Uterus (tissue), 2 donors: Measurements from ENCODE around the gene CACNG8.

Experiments used
- POLR2A ChIP-seq, 2 donors: fragments of 450-650 bp; IDR thresholded peaks; one replicate each; pipeline ENCODE4 v1.6.1; 2016; ENCODE audit warnings: antibody characterized with exemption in 2 of 2, mild to moderate bottlenecking in 1 of 2, moderate library complexity in 1 of 2
- TF ChIP-seq, protein P1 (sequence below), 4 experiments: fragments of 200-600 bp in 2 of 4; fragments of 450-650 bp in 2 of 4; sonication (generic) in 2 of 4; IDR thresholded peaks; one replicate each; pipeline ENCODE4 v1.5.1; 2016 to 2019; ENCODE audit warnings: antibody characterized with exemption in 4 of 4, mild to moderate bottlenecking in 2 of 4, moderate library complexity in 1 of 4

DNA sequence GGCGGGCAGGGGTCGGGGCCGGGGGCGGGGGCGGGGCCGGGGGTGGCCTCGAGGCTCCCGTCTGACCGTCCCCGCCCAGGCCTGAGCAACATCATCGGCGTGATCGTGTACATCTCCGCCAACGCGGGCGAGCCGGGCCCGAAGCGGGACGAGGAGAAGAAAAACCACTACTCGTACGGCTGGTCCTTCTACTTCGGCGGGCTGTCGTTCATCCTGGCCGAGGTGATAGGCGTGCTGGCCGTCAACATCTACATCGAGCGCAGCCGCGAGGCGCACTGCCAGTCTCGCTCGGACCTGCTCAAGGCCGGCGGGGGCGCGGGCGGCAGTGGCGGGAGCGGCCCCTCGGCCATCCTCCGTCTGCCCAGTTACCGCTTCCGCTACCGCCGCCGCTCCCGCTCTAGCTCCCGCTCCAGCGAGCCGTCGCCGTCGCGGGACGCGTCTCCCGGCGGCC, 19.3 kb downstream of the CACNG8 start:
- TF ChIP-seq POLR2A (IDR thresholded peaks at IDR 0.05): no peak
- TF ChIP-seq, protein P1, sequence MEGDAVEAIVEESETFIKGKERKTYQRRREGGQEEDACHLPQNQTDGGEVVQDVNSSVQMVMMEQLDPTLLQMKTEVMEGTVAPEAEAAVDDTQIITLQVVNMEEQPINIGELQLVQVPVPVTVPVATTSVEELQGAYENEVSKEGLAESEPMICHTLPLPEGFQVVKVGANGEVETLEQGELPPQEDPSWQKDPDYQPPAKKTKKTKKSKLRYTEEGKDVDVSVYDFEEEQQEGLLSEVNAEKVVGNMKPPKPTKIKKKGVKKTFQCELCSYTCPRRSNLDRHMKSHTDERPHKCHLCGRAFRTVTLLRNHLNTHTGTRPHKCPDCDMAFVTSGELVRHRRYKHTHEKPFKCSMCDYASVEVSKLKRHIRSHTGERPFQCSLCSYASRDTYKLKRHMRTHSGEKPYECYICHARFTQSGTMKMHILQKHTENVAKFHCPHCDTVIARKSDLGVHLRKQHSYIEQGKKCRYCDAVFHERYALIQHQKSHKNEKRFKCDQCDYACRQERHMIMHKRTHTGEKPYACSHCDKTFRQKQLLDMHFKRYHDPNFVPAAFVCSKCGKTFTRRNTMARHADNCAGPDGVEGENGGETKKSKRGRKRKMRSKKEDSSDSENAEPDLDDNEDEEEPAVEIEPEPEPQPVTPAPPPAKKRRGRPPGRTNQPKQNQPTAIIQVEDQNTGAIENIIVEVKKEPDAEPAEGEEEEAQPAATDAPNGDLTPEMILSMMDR (IDR thresholded peaks at IDR 0.05): no peak
